H1 (cell line): ENCODE measurements around the gene CPPED1.

ENCODE experiments used
- CTBP2 ChIP-seq: IDR thresholded peaks from 2 replicates; pipeline ENCODE4 v1.7.0; 2011; ENCODE audit warnings: borderline replicate concordance, mild to moderate bottlenecking, moderate library complexity, mixed read lengths, low read length; ENCODE audit not compliant: insufficient read depth, insufficient read length
- EP300 ChIP-seq, 2 experiments: IDR thresholded peaks; 1 replicate in 1 of 2; 2 replicates in 1 of 2; pipeline ENCODE4 v1.6.1; 2011 to 2012; ENCODE audit warnings: low read depth in 2 of 2, low read length in 2 of 2, mild to moderate bottlenecking in 2 of 2, borderline replicate concordance in 1 of 2, inconsistent platforms in 1 of 2, moderate library complexity in 1 of 2
- JUN ChIP-seq: IDR thresholded peaks from 2 replicates; pipeline ENCODE4 v1.6.1; 2011; ENCODE audit warnings: low read depth, mild to moderate bottlenecking, improper control_type of control experiment, low read length
- KDM5A ChIP-seq: fragments of 200-600 bp; IDR thresholded peaks from 2 replicates; pipeline ENCODE4 v1.7.1; 2012; ENCODE audit warnings: mild to moderate bottlenecking, low read length, inconsistent platforms, mixed read lengths
- MAFK ChIP-seq: IDR thresholded peaks from 2 replicates; pipeline ENCODE4 v1.6.1; 2012; ENCODE audit warnings: low read depth, mild to moderate bottlenecking, improper control_type of control experiment, low read length
- NRF1 ChIP-seq: IDR thresholded peaks from 2 replicates; pipeline ENCODE4 v1.6.1; 2011; ENCODE audit warnings: mild to moderate bottlenecking, low read depth, low read length, improper control_type of control experiment
- POLR2A ChIP-seq, 2 experiments: IDR thresholded peaks; 1 replicate in 1 of 2; 2 replicates in 1 of 2; pipeline ENCODE4 v1.6.1; 2011; ENCODE audit warnings: low read depth in 2 of 2, low read length in 2 of 2, mild to moderate bottlenecking in 2 of 2; ENCODE audit errors: control extremely low read depth in 1 of 2
- POLR2AphosphoS5 ChIP-seq: IDR thresholded peaks from 2 replicates; pipeline ENCODE4 v1.6.1; 2011; ENCODE audit warnings: low read depth, low read length
- RAD21 ChIP-seq, 2 experiments: IDR thresholded peaks in 1 of 2; conservative IDR thresholded peaks in 1 of 2; 2 replicates each; pipeline ENCODE4 v1.6.1; 2011; ENCODE audit warnings: low read depth in 2 of 2, low read length in 2 of 2, improper control_type of control experiment in 1 of 2, inconsistent platforms in 1 of 2, mild to moderate bottlenecking in 1 of 2, moderate library complexity in 1 of 2
- RNF2 ChIP-seq: fragments of 200-900, 300-1000 bp; sonication (generic); IDR thresholded peaks from 2 replicates; pipeline ENCODE4 v1.7.1; 2016; ENCODE audit warnings: borderline replicate concordance, low read depth, mild to moderate bottlenecking, antibody characterized with exemption, low read length; ENCODE audit not compliant: poor library complexity, severe bottlenecking; ENCODE audit errors: missing control alignments
- SP2 ChIP-seq: IDR thresholded peaks from 2 replicates; pipeline ENCODE4 v1.6.1; 2012; ENCODE audit warnings: mild to moderate bottlenecking, low read length, inconsistent platforms
- USF2 ChIP-seq: IDR thresholded peaks from 2 replicates; pipeline ENCODE4 v1.6.1; 2011; ENCODE audit warnings: low read length, improper control_type of control experiment
- ZNF274 ChIP-seq: IDR thresholded peaks from 2 replicates; pipeline ENCODE4 v1.7.0; 2012; ENCODE audit warnings: low read length, borderline replicate concordance; ENCODE audit errors: extremely low read depth
- TF ChIP-seq, protein P1 (sequence below), 3 experiments: IDR thresholded peaks; 1 replicate in 2 of 3; 2 replicates in 1 of 3; pipeline versions ENCODE4 v1.5.1 to v1.6.1; 2011; ENCODE audit warnings: low read length in 3 of 3, mild to moderate bottlenecking in 3 of 3, inconsistent platforms in 2 of 3, low read depth in 1 of 3, moderate library complexity in 1 of 3; ENCODE audit not compliant: insufficient read depth in 1 of 3; ENCODE audit errors: control extremely low read depth in 1 of 3

DNA sequence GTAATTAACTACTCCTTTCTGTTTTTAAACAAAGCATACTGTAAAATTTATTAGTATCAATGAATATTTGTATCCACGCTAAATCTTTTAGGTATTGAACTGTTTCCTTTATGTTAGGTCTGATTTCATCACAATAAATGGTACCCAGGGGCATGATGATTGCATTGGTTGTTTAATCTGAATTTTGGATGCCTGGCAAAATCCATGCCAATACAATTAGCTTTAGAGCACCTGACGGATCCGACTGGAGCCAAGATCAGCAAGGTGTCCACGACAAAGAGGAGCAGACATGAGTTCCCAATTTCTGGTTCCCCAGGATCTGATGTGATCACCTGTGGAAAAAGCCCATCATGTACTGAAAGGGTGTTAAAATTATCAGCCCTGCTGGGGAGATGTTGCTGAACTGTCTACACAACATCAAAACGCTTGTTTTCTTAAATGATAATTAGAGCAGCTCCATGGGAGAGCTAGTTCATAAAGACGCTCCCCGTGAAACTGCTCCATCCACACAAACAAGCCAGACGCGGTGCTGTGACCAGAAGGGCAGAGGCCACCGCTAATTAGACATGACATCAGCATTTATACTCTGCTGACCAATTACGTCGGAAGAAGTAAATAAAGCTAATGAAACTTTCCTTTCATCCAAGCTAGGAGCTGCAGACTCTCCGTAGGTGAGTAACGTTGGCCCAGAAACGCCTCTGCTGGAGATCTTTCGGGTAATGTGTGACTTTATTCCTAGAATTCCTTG, 151.7 kb downstream of the CPPED1 start:
- TF ChIP-seq, protein P1, sequence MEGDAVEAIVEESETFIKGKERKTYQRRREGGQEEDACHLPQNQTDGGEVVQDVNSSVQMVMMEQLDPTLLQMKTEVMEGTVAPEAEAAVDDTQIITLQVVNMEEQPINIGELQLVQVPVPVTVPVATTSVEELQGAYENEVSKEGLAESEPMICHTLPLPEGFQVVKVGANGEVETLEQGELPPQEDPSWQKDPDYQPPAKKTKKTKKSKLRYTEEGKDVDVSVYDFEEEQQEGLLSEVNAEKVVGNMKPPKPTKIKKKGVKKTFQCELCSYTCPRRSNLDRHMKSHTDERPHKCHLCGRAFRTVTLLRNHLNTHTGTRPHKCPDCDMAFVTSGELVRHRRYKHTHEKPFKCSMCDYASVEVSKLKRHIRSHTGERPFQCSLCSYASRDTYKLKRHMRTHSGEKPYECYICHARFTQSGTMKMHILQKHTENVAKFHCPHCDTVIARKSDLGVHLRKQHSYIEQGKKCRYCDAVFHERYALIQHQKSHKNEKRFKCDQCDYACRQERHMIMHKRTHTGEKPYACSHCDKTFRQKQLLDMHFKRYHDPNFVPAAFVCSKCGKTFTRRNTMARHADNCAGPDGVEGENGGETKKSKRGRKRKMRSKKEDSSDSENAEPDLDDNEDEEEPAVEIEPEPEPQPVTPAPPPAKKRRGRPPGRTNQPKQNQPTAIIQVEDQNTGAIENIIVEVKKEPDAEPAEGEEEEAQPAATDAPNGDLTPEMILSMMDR (IDR thresholded peaks at IDR 0.05; ENCODE audit: control extremely low read depth in 1 of 3, insufficient read depth in 1 of 3, low read depth in 1 of 3, low read length in 3 of 3), result no peak
- TF ChIP-seq SP2, result no peak
- TF ChIP-seq EP300 (IDR thresholded peaks at IDR 0.05; ENCODE audit: borderline replicate concordance in 1 of 2, low read depth in 2 of 2, low read length in 2 of 2), result no peak
- TF ChIP-seq CTBP2, result no peak
- no peak for TF ChIP-seq NRF1
- TF ChIP-seq JUN, result no peak
- no peak for TF ChIP-seq RNF2
- TF ChIP-seq KDM5A, result no peak
- TF ChIP-seq MAFK, result no peak
- no peak for TF ChIP-seq POLR2A (IDR thresholded peaks at IDR 0.05; ENCODE audit: control extremely low read depth in 1 of 2, low read depth in 2 of 2, low read length in 2 of 2)
- no peak for TF ChIP-seq RAD21 (IDR thresholded peaks at IDR 0.05 in 1 of 2, conservative IDR thresholded peaks at IDR 0.05 in 1 of 2; ENCODE audit: low read depth in 2 of 2, low read length in 2 of 2)
- no peak for TF ChIP-seq POLR2AphosphoS5
- no peak for TF ChIP-seq ZNF274
- no peak for TF ChIP-seq USF2
